ENCODE measurements around the gene GABBR1. TPM values are rescaled to one million over a fixed set of nuclear protein-coding genes. Genes with fewer than 3 reads are reported as not detected.
"Not testable (repeated sequence)": the region's sequence is repeated elsewhere in the genome, so short reads cannot be mapped to it uniquely, and the experiment has no call there.

Gene GABBR1
- total RNA-seq (2014; rRNA removed; shearing (Covaris generic)): 2.2 and 3.6 TPM in 2 replicates

DNA sequence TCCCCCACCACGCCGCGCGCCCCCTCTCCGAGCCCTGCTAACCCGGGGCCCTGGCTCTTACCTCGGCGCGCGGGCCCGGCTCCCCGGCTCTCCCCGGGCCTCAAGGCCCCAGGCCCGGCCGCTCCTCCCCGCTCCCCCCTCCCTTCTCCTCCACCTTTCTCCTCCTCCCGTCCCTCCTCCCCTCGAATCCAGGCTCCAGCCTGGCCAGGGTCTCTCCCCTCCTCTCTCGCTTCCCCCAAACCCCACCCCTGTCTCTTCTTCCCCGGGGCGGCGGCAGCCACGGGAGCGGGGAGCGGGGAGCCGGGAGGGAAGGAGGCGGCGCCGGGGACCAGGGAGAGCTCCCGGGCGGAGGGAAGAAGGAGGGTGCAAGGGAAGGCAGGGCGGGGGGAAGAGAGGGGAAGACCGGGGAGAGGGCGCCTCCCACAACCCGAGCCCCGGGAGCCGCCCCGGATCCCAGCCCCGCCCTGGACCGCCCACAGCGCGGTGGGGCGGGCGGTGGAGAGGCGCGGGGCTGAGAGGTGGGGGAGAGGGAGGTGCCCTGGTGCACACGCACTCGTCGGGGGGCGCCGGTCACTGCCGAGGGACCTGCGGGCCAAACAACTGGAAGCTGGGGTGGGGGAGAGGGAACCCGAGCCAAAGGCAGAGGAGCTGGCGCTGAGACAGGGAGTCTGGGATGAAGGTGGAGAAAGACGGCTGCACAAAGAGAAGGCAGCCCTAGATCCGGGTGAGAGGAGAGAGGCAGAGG is at the start of gene GABBR1:
Gene GABBR1, minus strand, starts transcription at position 395 of the 745 bp plus-strand sequence. CDS start 798 bp downstream, outside the sequence.
- peak; percentile 95 for DNase-seq (ENCODE audit: low spot score)
- in situ Hi-C loops (cut with HindIII; ENCODE audit: low sequenced_read_pairs): no loop called here

DNA sequence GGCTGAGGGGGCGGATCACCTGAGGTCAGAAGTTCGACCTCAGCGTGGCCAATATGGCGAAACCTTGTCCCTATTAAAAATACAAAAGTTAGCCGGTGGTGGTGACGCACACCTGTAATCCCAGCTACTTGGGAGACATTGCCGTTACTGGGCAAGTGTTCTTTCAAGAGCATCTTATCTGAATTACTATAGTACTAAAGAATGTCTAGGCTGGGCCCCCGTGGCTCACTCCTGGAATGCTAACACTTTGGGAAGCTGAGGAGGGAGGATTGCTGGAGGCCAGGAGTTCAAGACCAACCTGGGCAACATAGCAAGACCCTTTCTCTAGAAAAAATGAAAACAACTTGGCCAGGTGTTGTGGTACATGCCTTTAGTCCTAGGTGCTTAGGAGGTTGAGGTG is 48.8 kb upstream of the GABBR1 start:
- in situ Hi-C loops (cut with HindIII; ENCODE audit: low sequenced_read_pairs): loop anchor here (5.0 kb wide), 1 partner anchor 40 kb away; no protein-coding TSS in a partner anchor
- no peak for DNase-seq (ENCODE audit: low spot score)

DNA sequence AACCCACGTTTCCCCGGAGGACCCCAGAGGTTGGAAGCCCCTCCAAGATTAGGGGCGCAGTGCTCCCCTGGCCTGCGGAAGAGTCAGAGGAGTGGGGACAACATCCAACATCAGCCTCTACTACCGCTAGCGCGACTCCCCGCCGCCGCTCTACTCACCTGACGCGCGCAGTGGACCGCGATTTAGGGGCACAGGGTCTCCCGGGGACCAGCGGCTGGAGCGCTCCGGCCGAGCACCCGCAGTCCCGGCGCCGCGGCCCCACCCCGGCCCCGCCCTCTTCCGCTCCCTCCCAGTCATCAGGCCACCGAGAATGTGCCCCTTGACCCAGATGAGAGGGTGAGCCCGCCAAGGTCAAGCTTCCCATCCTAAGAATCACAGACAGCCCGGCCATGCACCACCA is 47.9 kb upstream of the GABBR1 start, which contains the start of gene ZFP57:
Gene ZFP57, minus strand, starts transcription at position 249 of the 400 bp plus-strand sequence. CDS start 4,149 bp downstream, outside the sequence.
- DNase-seq (ENCODE audit: low spot score): no peak
- in situ Hi-C loops (cut with HindIII; ENCODE audit: low sequenced_read_pairs): loop anchor here (5.0 kb wide), 1 partner anchor 39 kb away; no protein-coding TSS in a partner anchor

DNA sequence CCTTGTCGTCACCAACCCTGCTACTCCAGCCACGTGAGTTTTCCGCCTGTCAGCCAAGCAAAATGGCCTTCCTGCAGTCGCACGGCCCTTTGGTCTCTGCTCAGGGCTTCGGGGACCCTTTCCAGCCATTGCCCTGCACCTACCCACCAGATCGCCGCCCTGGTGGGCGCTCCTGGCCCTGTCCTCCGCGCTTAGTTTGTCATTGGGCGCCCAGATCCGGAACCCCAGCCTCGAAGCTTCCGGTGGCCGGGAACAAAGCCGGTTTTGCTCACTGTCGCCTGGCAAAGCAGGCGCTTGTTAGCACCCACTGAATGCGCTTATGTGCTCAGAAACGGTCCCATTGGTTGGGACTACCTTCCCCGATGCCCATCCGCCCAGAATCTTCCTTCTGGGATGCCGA is 47.4 kb upstream of the GABBR1 start:
- in situ Hi-C loops (cut with HindIII; ENCODE audit: low sequenced_read_pairs): loop anchor here (5.0 kb wide), 1 partner anchor 38 kb away; no protein-coding TSS in a partner anchor
- DNase-seq (ENCODE audit: low spot score): no peak

DNA sequence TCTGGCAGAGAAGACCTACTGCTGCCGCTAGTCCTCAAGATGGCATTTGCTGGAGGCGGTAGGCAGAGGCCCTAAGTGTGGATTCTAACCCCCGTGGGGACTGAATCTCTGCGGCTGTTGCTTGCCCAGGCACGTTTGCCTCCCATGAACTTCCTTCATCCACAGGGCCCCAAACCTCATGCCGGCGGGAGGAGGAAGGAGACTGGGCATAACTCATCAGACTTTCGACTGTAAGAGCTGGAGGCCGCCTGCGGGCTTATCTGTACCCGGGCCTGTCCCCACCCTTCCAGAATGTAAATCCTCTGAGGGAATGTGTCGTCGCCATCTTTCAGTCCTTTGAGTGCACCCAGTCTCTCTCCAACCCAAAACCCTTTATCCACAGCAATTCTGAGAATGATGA is 47.0 kb upstream of the GABBR1 start:
- in situ Hi-C loops (cut with HindIII; ENCODE audit: low sequenced_read_pairs): loop anchor here (5.0 kb wide), 1 partner anchor 38 kb away; no protein-coding TSS in a partner anchor
- DNase-seq (ENCODE audit: low spot score): no peak

DNA sequence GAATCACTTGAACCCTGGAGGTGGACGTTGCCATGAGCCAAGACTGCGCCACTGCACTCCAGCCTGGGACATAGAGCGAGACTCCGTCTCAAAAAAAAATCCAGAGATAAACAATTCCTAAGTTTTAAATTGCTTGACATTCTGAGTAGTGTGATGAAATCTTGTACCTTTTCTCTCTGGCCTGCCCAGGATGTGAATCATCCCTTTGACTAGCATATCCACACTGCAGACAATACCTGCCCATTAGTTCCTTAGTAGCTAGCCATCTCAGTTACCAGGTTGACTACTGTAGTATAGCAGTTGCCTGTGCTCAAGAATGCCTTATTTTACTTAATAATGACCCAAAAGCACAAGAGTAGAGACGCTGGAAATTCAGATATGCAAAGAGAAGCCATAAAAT is 45.1 kb upstream of the GABBR1 start:
- in situ Hi-C loops (cut with HindIII; ENCODE audit: low sequenced_read_pairs): no loop called here
- no peak for DNase-seq (ENCODE audit: low spot score)

DNA sequence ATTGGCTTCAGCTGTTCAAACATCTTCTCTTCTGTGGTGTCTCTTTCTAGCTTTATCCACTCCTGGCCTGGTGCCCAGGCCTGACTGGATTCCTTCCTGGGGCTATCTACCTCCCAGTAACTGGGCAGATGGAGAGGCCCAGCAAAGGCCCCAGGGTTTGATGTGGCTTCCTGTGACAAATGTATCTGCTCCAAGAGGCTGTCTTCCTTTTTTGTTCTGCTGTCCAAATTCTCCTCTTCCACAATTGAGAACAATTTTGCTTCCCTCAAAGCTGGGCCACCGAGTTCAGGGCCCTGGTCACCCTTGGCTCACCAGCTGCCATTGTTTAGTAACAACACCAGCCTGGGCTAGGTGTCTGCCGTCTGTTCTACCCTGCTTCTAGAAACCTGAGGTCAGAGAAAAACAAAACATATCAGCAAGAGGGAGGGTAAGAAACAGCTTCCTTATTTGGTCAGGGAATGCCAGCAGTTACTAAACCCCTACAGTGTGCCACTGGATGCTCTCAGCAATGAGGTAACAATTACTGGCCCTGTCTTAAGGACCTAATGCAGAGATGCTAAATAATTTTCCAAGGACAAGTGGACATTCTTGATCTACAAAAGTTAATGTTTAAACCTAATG is 44.1 kb upstream of the GABBR1 start:
- peak; percentile 32 for DNase-seq (ENCODE audit: low spot score)
- in situ Hi-C loops (cut with HindIII; ENCODE audit: low sequenced_read_pairs): no loop called here

DNA sequence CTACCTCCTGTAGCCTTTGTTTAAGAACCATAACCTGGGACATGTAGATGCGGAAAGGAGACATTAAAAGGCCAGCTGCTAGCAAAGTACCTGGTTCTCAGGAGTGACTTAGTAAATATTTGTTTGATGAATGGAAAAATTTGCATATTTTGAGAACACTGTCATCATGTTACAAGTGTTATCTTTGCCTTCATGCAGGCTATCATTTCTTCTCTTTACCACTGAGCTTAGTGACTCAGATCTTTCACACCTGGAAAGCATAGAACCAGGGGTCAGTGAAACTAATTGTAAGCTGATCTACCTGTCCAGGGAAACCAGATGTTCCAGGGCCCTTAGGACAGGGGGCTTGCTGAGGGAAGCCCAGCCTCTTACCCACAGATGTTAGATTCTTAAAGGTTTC is 42.6 kb upstream of the GABBR1 start:
- in situ Hi-C loops (cut with HindIII; ENCODE audit: low sequenced_read_pairs): no loop called here
- DNase-seq (ENCODE audit: low spot score): no peak

DNA sequence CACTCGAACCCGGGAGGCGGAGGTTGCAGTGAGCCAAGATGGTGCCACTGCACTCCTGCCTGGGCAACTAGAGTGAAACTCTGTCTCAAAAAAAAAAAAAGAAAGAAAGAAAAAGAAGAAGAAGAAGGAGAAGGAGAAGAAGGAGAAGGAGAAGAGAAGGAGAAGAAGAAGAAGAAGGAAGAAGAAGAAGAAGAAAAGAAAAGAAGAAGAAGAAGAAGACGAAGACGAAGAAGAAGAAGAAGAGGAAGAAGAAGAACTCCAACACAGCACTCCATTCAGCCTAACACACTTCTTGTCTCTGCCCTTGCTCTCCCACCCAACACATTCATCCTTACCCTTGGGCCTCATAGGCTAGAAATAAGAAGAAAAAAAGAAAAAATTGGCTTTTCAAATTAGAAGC is 41.0 kb upstream of the GABBR1 start:
- DNase-seq (ENCODE audit: low spot score): no peak
- in situ Hi-C loops (cut with HindIII; ENCODE audit: low sequenced_read_pairs): no loop called here

DNA sequence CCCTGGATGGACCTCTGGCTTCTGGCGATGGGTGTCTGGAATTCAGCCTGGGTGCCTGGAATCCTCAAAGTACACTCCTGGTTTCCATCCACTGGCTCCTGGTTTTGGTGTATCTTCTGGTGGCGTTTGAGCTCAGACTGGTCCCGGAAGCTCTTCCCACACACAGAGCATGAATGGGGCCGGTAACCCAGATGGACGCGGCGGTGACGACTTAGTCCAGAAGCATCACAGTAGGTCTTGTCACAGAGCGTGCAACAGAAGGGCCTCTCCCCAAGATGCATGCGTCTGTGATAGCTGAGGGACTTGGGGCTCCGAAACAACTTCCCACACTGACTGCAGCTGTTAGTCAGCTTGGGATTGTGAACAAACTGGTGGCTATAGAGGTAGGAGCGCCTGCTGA is 40.2 kb upstream of the GABBR1 start:
- in situ Hi-C loops (cut with HindIII; ENCODE audit: low sequenced_read_pairs): no loop called here

DNA sequence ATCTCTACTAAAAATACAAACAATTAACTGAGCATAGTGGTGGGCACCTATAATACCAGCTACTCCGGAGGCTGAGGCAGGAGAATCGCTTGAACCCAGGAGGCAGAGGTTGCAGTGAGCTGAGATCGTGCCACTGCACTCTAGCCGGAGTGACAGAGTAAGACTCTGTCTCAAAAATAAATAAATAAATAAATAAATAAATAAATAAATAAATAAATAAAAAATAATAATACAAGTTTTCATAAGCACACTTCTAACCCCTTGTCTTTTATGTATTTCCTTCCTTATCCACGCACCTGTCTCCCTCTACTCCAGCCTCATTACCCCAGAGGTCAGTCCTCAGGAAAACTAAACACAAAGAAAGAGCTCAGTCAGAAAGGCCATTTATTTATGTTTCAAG is 39.1 kb upstream of the GABBR1 start:
- in situ Hi-C loops (cut with HindIII; ENCODE audit: low sequenced_read_pairs); DNase-seq (ENCODE audit: low spot score): not testable (repeated sequence)

More for the DNA sequence above, 40.2 kb upstream of the GABBR1 start:
- no peak for DNase-seq (ENCODE audit: low spot score)

DNA sequence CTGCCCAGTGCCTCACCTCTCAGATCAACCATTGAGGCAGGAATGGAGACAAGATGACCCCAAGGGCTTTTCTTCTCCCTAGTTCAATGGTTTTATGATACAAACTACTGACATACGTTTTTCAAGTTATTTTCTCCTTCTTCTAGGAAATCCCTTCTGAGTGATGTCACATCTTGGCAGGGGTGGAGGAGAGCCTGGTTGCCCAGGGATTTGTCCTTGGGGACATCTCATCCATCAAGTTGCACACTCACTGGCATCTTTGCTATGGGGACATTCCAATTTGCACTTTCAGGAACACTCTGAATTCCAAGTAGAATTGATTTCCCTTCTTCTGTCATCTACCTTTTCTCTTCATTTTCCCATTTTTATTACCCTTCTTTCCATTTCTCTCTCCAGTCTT is 38.0 kb upstream of the GABBR1 start:
- no peak for DNase-seq (ENCODE audit: low spot score)
- in situ Hi-C loops (cut with HindIII; ENCODE audit: low sequenced_read_pairs): no loop called here

DNA sequence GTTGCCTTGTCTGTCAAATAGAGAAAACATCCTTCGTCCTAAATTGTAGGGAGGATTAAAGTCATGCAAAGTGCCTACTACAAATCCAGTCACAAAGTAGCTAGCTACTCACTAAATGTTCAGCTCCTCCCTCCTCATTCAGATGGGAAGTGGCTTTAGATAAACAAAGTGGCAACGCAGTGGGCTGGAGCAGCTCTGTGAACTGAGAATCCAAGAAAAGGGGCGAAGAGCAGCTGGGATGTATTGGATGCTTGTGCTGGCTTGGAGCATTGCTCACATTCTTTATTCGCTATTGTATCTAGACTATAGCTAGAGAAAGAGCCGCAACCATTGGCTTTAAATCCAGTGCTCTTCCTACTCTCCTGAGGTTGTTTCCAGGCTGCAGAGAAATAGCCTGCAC is 34.2 kb upstream of the GABBR1 start:
- in situ Hi-C loops (cut with HindIII; ENCODE audit: low sequenced_read_pairs): no loop called here
- no peak for DNase-seq (ENCODE audit: low spot score)

DNA sequence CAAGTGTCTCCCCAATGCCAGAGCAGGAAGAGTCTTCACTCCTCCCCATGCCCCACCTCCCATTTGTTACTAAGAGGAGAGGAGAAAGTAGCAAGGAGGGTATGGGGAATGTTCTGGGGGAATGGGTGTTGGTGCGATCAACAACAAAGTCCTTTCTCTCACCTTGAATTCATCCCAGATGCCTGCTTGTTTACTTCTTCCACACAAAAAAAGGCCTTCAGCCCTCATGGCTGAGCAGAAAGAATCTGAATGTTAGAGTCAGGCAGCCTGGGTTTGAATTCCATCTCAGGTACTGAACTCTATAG is 33.8 kb upstream of the GABBR1 start:
- DNase-seq (ENCODE audit: low spot score): no peak
- in situ Hi-C loops (cut with HindIII; ENCODE audit: low sequenced_read_pairs): no loop called here

DNA sequence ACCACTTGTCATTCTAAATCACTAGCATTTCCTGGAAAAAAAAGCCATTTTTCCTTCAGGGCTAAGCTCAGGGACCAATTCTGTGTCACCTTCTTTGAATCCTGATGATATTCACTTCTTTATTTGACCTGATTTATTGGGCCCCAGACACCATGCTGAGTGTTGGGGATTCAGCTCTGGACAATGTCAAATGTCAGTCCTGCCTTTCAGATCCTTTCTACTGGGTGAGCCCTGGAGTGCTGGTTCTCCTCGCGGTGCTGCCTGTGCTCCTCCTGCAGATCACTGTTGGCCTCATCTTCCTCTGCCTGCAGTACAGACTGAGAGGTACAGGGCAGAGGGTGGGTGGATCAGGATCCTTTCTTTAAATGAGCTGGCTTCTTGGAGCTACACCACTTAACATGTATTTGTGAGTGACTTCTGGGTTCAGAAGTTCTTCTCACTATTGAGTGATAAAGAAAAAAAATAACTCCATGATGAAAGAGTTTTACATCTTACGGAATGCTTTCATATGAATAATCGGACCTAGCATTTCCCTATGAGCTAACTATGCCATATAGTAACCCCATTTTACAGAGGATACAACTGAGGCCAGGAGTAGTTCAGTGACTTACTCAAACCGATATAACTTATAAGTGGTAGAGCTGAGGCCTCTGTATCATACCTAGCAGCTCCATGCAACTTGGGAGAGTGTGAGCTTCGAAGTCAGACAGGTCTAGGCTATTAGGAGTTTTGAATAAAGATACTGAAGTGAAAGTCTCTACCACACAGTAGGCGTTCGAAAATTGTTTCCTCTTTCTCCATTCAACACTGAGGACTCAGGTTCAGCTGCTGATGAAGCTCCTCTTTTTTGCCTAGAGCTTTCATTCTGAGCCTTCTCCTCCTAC is 33.2 kb upstream of the GABBR1 start:
- in situ Hi-C loops (cut with HindIII; ENCODE audit: low sequenced_read_pairs): no loop called here
- DNase-seq (ENCODE audit: low spot score): no peak

DNA sequence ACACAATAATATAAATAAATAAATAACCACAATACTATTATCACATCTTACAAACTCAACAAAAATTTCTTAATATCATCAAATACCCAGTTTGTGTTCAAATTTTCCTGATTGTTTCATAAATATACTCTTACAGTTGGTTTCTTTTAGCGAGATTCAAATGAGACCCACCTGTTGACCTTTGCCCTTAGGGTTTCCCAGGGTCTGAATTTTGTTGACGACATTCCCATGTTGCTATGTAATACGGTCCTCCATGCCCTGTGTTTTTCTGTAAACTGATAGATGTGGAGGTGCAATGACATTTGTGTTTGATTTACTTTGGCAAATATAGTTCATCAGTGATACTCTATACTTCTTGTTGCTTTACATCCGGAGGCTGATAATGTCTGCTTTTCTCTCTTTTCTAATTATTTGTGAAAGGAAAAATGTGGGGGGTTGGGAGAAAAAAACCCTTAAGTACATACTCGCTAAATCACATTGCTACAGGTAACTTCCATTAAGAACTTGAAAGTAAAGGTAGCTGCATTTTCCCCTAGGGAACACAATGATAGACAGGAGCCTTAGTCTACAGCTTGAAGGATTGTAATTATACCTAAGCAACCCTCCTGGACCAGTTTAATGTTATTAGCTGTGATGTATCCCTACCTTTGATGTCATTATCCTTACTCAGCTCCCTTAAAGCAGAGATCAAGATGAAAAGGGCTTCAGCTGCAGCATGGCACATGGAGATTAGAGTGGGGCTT is 30.5 kb upstream of the GABBR1 start:
- DNase-seq (ENCODE audit: low spot score): no peak
- in situ Hi-C loops (cut with HindIII; ENCODE audit: low sequenced_read_pairs): no loop called here

DNA sequence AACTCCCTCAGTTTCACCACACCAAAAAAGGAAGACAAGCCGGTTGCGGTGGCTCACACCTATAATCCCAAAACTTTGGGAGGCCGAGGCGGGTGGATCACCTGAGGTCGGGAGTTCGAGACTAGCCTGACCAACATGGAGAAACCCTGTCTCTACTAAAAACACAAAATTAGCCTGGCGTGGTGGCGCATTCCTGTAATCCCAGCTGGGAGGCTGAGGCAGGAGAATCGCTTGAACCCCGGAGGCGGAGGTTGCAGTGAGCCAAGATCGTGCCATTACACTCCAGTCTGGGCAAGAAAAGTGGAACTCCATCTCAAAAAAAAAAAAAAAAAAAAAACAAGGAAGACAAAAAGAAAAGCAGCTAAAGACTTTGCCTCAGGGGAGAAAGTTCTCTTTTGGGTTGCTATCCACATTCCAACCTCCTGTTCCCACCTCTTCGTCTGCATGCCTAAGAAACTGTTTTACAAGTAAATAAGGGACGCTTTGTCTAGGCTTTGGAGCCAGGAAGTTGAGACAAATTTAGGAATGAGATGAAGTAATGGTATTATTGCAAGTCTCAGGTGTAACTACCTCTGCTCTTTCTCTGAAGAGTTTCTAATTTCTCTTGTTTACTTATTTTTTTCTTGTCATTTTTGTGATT is 28.6 kb upstream of the GABBR1 start:
- DNase-seq (ENCODE audit: low spot score); in situ Hi-C loops (cut with HindIII; ENCODE audit: low sequenced_read_pairs): not testable (repeated sequence)

DNA sequence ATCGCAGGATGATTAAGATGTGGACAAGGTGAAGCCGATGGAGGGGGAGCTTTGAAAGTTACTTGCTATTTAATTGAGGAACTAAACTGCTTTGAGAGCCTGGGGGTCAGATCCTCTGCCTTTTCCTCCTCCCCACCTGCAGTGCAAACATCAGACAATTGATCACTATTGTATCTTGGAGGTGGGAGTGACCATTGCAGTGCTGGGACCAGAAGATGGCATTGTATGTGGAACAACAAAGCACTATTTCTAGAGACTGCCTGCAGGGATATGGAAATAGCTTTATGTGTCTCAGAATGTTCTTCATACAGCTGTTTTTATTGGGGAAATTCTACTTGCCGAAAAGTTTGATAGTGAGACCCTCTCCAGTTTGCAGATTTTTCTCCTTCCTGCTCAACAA is 28.1 kb upstream of the GABBR1 start:
- no peak for DNase-seq (ENCODE audit: low spot score)
- in situ Hi-C loops (cut with HindIII; ENCODE audit: low sequenced_read_pairs): no loop called here

DNA sequence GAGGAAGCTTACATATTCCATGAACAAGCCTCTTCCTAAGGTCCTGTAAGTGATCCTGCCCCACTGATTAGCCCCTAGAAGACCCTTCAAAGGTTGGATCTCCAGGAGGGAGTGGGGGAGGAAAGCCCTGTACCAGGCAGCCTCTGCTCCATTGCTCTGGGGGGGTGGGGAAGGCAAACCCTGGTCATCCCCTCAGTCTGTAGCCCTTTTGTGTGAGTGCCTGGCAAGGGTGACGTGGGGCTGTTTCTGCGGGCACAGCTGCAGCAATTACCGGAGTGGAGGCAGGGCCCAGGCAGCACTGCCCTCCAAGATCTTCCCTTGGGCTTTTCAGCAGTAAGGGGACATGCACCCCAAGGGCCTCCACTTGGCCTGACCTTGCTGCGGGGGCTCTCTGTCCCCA is 23.8 kb upstream of the GABBR1 start, which contains the start of gene MOG:
Gene MOG, plus strand, starts transcription at position 295 of the 400 bp plus-strand sequence. CDS start 118 bp downstream, outside the sequence.
- in situ Hi-C loops (cut with HindIII; ENCODE audit: low sequenced_read_pairs): no loop called here

More for the DNA sequence above, 23.8 kb upstream of the GABBR1 start, which contains the start of gene MOG:
- no peak for DNase-seq (ENCODE audit: low spot score)

Measured in G401 (cell line).